ENCODE results near the gene RNF133. TPM values are rescaled to one million over a fixed set of nuclear protein-coding genes. Genes with fewer than 3 reads are reported as not detected.

The RNF133 gene
- total and polyA plus RNA-seq, 2 experiments from 2014 or later, result 0.10 to 2.2 TPM

DNA sequence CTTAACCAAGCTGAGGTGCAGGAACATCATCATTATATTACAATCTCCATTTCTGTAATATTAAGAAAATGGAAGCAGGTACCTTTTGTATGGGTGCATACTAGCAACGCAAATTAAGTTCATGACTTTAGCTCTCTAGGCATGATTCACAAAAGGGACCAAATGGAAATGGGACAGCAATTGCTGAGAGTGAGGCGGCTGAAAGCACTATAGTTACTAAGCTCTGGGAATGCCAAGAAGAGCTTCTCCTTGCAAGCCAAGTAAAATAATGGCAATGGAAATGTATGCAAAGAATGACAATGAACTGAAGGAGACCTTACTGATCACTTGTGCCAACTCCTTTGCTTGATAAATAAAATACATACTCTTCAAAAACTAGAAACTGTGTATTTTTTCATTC lies 40.0 kb upstream of the RNF133 start:
- Histone ChIP-seq H3K4me1 (ENCODE audit: insufficient read depth) (no peaks in the 10 kb centered on the region), H3K4me3 (no peak overlapping the region), H3K4me2 (no peak overlapping the region), H3K27me3 (no peaks in the 10 kb centered on the region), H2AFZ (no peak overlapping the region), H3K9me2 (replicated peaks; ENCODE audit: insufficient read depth) (no peaks in the 10 kb centered on the region), H3K79me2 (no peaks in the 10 kb centered on the region), H4K20me1 (ENCODE audit: insufficient read depth, poor library complexity, severe bottlenecking) (no peaks in the 10 kb centered on the region), H3K27ac (no peak overlapping the region), H3K36me3 (replicated peaks; ENCODE audit: insufficient read depth, low read depth) (no peaks in the 10 kb centered on the region), H3K9me3 (ENCODE audit: low read depth) (no peaks in the 10 kb centered on the region)
- DNase-seq (ENCODE audit: low spot score), result no peak
- 74% methylated on average over 2 of the region's 2 CpGs for WGBS (ENCODE audit: low lambda C conversion rate, missing lambda C conversion rate)
- no peak for TF ChIP-seq EZH2phosphoT487 (IDR thresholded peaks at IDR 0.05; ENCODE audit: low read depth, severe bottlenecking, unreplicated experiment)
- TF ChIP-seq, protein P1, sequence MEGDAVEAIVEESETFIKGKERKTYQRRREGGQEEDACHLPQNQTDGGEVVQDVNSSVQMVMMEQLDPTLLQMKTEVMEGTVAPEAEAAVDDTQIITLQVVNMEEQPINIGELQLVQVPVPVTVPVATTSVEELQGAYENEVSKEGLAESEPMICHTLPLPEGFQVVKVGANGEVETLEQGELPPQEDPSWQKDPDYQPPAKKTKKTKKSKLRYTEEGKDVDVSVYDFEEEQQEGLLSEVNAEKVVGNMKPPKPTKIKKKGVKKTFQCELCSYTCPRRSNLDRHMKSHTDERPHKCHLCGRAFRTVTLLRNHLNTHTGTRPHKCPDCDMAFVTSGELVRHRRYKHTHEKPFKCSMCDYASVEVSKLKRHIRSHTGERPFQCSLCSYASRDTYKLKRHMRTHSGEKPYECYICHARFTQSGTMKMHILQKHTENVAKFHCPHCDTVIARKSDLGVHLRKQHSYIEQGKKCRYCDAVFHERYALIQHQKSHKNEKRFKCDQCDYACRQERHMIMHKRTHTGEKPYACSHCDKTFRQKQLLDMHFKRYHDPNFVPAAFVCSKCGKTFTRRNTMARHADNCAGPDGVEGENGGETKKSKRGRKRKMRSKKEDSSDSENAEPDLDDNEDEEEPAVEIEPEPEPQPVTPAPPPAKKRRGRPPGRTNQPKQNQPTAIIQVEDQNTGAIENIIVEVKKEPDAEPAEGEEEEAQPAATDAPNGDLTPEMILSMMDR (IDR thresholded peaks at IDR 0.05; ENCODE audit: poor library complexity), result no peak

DNA sequence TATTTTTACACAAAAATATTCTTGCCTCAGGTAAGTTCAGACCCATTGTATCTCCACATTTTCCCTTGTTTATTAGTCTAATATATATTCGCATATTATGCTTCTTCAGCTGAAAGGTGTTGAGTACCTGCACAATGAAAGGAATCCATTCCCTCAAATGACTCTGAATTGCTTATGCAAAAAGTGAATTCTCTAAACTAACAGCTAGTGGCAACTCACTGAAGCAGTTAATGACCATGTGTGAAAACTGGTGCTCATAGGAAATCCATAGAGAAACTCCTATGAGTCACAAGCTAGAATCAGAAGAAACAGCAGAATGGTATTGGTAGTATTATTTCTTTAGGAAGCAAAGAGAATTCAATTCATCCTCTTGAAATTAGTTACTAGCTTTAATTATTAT lies 37.3 kb upstream of the RNF133 start:
- no peak overlapping the region for H3K27ac ChIP-seq
- no peaks in the 10 kb centered on the region for H3K79me2 ChIP-seq
- no peaks in the 10 kb centered on the region for H3K9me3 ChIP-seq (ENCODE audit: low read depth)
- DNase-seq (ENCODE audit: low spot score), result no peak
- no peaks in the 10 kb centered on the region for H4K20me1 ChIP-seq (ENCODE audit: insufficient read depth, poor library complexity, severe bottlenecking)
- no peaks in the 10 kb centered on the region for H3K27me3 ChIP-seq
- H3K9me2 ChIP-seq (replicated peaks; ENCODE audit: insufficient read depth), result no peaks in the 10 kb centered on the region
- 100% methylated on average over 1 of the region's 1 CpG for WGBS (ENCODE audit: low lambda C conversion rate, missing lambda C conversion rate)
- H3K4me1 ChIP-seq (ENCODE audit: insufficient read depth), result no peaks in the 10 kb centered on the region
- TF ChIP-seq, protein P1 (IDR thresholded peaks at IDR 0.05; ENCODE audit: poor library complexity), result no peak
- TF ChIP-seq EZH2phosphoT487 (IDR thresholded peaks at IDR 0.05; ENCODE audit: low read depth, severe bottlenecking, unreplicated experiment) (no peak), EZH2 (IDR thresholded peaks at IDR 0.05; ENCODE audit: borderline replicate concordance) (no peak)
- H3K4me3 ChIP-seq, result no peak overlapping the region
- H2AFZ ChIP-seq, result no peak overlapping the region
- no peaks in the 10 kb centered on the region for H3K36me3 ChIP-seq (replicated peaks; ENCODE audit: insufficient read depth, low read depth)
- H3K4me2 ChIP-seq, result no peak overlapping the region

DNA sequence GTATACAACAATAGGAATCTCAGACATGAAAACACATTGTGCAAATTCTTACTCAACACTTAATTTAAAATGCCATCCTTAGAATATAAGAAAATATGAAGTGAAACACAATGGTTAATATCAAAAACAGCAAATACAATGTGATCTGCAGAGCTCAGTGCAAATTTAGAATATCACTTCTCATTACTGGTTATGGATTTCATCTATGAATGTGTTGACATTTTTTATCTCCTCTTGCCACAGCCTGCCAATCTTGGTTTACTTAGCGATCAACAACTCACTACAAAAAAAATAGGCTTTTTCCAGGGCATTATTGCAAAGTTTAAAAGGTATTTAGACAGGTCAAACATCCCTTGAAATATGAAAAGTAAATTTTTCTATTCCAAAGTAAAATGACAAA lies 28.8 kb upstream of the RNF133 start:
- Histone ChIP-seq H3K27me3 (no peaks in the 10 kb centered on the region), H3K36me3 (replicated peaks; ENCODE audit: insufficient read depth, low read depth) (no peaks in the 10 kb centered on the region), H3K4me3 (no peak overlapping the region), H3K9me2 (replicated peaks; ENCODE audit: insufficient read depth) (no peaks in the 10 kb centered on the region), H4K20me1 (ENCODE audit: insufficient read depth, poor library complexity, severe bottlenecking) (no peaks in the 10 kb centered on the region), H2AFZ (no peak overlapping the region), H3K27ac (no peak overlapping the region), H3K79me2 (peaks cover 2% of the 10 kb centered on the region), H3K9me3 (ENCODE audit: low read depth) (no peaks in the 10 kb centered on the region), H3K4me1 (ENCODE audit: insufficient read depth) (no peaks in the 10 kb centered on the region), H3K4me2 (no peak overlapping the region)
- DNase-seq (ENCODE audit: low spot score), result no peak
- 96% methylated on average over 1 of the region's 1 CpG for WGBS (ENCODE audit: low lambda C conversion rate, missing lambda C conversion rate)
- TF ChIP-seq EZH2phosphoT487 (IDR thresholded peaks at IDR 0.05; ENCODE audit: low read depth, severe bottlenecking, unreplicated experiment) (no peak), EZH2 (IDR thresholded peaks at IDR 0.05; ENCODE audit: borderline replicate concordance) (no peak)
- TF ChIP-seq, protein P1 (IDR thresholded peaks at IDR 0.05; ENCODE audit: poor library complexity), result no peak

DNA sequence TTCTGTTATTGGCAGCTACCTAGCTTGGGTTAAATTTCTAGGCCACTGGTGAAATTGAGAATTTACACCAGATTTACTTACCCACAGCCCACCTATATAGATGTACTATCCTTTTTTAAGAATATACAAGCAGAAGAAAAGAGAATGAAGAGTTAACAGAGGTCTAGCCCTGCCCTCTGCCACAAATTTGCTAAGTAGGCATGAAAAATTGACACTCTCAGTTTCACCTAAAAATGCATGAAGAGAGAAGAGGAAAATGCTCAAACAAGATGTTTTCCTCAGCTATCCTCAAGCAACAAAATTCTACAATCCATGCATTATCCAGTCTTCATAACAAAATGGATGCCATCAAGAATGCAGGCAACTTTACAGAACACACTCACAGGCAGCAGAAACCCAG lies 28.4 kb upstream of the RNF133 start:
- Histone ChIP-seq H3K4me3 (no peak overlapping the region), H3K79me2 (peaks cover 2% of the 10 kb centered on the region), H2AFZ (no peak overlapping the region), H3K36me3 (replicated peaks; ENCODE audit: insufficient read depth, low read depth) (no peaks in the 10 kb centered on the region), H3K27ac (no peak overlapping the region), H3K9me3 (ENCODE audit: low read depth) (no peaks in the 10 kb centered on the region), H3K4me1 (ENCODE audit: insufficient read depth) (no peaks in the 10 kb centered on the region), H3K9me2 (replicated peaks; ENCODE audit: insufficient read depth) (no peaks in the 10 kb centered on the region), H3K4me2 (no peak overlapping the region), H3K27me3 (no peaks in the 10 kb centered on the region), H4K20me1 (ENCODE audit: insufficient read depth, poor library complexity, severe bottlenecking) (no peaks in the 10 kb centered on the region)
- DNase-seq (ENCODE audit: low spot score), result no peak
- TF ChIP-seq EZH2phosphoT487 (IDR thresholded peaks at IDR 0.05; ENCODE audit: low read depth, severe bottlenecking, unreplicated experiment), result no peak
- TF ChIP-seq, protein P1 (IDR thresholded peaks at IDR 0.05; ENCODE audit: poor library complexity), result no peak
- no peak for TF ChIP-seq EZH2 (IDR thresholded peaks at IDR 0.05; ENCODE audit: borderline replicate concordance)

Measured in hepatocyte (in vitro differentiated cells).